HG02885 (cell line): Measurements from ENCODE around the gene CKAP5.
"Not testable (repeated sequence)": the region's sequence is repeated elsewhere in the genome, so short reads cannot be mapped to it uniquely, and the experiment has no call there.

Experiments
- ATAC-seq: cut with Tn5 transposase; IDR thresholded peaks from one replicate; pipeline ENCODE4 v1.9.1; 2021; ENCODE audit warnings: mild to moderate bottlenecking; ENCODE audit not compliant: unreplicated experiment, poor library complexity

The CKAP5 gene

DNA sequence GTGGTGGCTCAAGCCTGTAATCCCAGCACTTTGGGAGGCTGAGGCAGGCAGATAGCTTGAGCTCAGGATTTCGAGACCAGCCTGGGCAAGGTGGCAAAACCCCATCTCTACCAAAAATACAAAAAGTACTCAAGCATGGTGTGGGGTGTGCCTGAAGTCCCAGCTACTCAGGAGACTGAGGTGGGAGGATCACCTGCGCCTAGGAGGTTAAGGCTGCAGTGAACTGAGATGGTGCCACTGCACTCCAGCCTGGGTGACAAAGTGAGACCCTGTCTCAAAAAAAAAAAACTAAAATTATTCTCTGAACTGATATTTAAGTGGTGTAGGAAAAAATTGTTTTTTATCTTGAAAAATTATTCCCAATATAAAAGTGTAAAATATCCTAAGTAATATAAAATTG lies 46.4 kb downstream of the CKAP5 start:
- ATAC-seq: not testable (repeated sequence)

DNA sequence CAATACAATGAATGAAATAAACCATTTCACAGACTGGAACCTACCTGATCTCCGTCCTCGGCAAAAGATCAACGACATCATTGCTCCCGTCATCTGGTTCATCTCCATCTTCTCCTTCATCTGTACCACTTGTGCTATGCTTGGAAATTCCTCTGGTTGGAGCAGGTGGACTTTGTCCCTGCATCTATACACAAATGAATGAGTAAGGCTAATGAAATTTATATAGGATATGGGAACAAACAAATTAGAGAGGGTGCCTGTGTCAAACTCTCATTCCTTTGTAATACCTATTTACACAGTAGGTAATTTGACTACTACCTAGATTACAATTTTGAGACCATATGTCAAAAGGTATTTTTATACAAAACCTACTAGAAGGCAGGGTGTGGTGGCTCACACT lies 67.7 kb downstream of the CKAP5 start:
- ATAC-seq: no peak

DNA sequence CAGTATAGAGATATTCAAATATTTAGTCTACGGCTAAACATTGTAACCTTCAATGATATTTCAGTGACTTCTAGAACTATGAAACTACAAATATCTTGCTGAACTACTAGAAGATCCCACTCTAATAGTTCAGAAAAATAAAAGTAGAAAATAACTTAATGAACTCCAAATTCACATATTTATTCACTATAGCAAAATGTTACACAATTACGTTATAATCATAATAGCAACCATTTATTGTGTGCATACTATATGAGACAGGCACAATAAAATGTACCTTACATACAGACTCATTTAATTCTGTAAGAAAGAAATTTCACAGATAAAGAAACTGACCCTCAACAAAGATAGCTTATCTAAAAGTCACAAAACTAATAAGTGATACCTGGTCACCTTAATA lies 69.2 kb downstream of the CKAP5 start:
- ATAC-seq: no peak

DNA sequence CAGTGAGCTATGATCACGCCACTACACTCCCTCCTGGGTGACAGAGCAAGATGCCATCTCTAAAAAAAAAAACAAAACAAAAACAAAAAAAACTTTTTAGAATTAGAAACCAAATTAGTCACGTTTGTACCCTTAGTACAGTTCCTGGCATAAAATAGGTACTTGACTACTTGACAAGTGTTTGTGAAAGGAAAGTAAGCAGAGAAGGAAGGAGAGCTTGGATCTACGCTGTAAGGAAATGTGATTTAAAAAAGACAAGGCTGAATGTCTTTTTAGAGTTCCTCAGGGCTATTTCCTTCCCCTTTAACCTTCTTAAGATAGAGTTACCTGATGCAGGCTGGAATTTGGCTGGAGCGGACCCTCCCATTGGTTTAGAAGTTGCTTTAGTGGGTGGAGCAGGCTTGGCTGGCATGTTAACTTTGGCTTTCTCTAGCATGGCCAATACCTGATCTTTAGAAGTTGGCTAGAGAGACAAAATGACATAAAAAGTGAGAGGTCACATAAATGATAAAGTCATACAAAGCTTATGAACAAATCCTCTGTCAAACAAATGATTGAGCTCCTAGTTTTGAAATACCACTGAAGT lies 76.4 kb downstream of the CKAP5 start:
- ATAC-seq: no peak

DNA sequence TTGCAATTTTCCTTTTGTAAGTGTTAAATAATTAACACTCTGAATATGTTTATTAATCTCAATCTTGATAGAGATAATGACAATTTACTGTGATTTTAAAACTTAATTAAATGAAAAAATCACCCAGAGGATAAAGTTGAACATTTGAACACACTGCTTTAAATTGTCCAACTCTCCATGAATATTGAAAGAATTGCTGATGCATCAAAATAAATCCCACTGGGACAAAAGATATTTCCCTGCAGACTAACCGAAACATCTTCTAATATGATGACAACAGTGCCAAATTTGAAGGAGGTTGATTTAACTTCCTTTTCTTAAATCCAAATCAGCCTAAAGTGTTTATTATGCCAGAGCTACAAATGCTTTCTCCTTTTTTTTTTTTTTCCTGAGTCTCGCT lies 79.4 kb downstream of the CKAP5 start:
- no peak for ATAC-seq

DNA sequence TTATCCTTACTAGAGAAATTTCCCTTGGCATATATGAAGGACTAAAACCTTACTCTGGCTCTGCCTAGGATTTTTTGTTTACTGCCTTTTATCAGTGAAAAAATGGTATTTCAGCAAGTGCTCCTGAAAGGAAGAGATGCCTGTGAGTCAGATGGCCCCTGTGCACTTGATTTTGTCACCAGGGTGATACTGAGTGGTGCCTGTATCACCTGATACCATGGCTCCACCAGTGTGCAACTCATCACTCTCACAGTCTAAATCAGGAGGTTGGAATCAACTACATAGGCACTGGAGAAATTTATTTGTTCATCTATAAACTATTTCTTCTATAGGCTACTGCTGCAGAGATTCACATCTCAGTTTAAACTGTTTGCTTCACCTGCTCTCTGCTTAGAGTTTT lies 83.8 kb downstream of the CKAP5 start:
- no peak for ATAC-seq

DNA sequence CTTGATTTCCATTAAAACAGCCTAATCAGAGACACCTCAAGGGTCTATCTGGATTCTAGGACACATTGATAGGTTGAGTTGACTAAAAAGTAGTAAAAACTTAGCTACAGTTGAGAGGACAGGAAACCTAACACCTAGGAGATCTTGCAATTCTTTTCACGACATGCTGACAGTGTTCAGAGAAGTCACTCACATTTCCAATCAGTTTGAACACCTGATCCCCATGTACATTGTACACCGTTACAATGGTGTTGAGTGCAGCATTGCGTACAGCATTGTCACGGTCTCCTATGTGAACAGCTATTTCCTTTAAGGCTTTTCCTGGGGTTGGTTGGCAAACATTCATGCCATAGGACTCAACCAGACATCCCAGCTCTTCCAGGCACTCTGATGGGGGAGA lies 84.3 kb downstream of the CKAP5 start:
- no peak for ATAC-seq

DNA sequence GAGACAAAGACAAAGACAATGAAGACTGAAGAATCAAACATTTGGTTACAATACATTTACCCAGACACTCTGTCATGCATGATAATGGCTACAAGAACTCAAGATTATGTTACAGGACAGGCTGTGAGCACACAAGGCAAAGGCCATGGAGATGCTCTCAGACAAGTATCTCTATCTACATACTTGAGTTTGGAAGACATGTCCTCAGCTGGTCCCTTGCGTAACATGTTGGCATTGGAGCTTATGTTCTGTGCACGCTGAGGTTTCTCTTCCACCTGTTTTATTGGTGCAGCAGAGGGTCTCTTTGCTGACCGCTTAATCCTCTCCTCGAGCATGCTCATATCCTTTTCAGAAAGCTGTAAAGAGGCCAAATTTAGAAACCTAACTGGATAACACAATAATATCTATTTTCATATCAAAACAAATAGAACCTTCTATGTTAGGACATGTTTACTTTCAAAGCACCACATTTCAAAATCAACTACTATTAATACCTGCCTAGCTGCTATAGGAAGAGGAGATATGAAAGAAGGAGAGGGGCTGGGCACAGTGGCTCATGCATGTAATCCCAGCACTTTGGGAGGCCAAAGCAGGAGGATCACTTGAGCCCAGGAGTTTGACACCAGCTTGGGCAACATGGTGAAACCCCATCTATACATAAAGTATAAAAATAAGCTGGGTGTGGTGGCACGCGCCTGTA lies 85.5 kb downstream of the CKAP5 start:
- ATAC-seq: no peak

DNA sequence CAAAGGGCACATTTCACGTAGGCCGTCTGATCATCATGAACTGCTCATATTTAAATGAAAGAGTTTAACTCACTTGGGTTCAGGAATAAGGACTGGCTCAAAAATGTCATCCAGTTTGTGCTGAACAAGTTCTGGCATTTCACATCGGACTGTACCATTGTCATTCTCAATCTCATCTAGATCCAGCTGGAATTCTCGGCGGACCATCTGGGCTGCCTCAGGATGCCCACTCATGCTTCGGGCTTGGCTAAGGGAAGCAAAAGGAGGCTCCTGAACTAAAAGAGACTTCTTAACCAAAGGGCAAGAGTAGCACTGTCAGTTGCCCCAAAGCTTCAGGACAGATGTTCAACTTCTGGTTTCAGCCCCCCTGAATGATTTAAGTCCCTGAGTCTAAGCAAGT lies 86.9 kb downstream of the CKAP5 start:
- ATAC-seq: no peak

DNA sequence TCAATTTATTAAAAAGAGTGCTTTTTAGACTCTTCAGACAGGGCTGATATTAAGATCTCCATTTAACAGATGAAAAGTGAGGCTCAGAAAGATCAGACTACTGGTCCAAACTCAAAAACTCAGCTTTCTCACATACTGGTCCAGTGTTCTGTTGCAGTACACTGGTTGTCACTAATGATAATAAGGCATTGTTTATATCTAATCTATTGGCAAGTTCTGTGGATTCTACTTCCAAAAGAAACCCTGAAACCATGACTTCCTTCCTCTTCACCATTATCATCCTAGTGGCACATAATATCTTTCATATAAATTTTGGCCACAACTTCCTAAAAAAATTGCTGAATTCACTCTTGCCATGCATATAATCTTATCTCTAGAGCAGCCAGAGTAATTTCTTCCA lies 90.1 kb downstream of the CKAP5 start:
- no peak for ATAC-seq

DNA sequence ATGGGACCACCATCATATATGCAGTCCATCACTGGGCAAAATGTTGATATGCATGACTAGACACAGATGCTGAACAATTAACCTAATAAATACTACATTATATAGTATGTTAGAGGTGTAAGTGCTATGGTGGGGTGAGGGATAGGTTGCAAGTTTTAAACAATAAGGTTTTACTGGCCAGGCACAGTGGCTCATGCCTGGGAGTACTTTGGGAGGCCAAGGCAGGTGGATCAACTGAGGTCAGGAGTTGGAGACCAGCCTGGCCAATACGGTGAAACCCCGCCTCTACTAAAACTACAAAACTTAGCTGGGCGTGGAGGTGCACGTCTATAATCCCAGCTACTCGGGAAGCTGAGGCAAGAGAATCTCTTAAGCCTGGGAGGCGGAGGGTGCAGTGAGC lies 98.9 kb downstream of the CKAP5 start:
- ATAC-seq: no peak

DNA sequence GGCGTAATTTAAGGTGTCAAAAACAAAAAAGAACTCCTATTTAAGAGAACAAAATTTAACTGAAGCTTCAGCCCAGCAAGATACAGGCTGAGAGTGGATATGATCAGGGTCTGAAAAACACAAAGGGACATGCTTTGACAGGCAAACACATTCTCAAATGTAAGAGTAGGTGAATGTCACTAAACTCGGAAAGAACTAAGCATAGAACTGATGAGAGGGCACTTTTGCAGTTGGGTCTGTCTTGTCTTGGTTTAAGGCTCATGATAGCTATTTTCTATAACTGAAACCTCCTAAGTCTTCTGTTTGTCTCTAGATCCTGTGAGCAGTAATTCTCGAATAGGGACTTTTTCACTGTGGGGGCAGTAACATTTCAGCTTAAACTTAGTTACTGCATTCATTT lies 100.1 kb downstream of the CKAP5 start:
- no peak for ATAC-seq

DNA sequence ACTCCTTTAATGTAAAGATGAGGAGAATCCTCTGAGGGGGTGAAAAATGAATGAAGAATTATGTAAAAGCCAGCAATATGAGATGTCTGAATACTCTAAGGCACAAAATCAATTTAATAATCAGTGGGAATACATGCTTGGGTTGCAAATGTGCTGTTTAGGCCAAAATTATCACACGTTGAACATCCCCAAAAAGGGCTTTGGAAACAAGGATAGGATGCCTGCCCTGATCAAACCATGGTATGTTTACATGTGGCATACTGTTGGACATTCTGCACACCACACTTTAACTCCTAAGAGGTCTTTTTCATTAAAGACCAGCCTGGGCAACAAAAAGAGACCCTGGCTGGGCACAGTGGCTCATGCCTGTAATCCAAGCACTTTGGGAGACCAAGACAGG lies 100.8 kb downstream of the CKAP5 start:
- no peak for ATAC-seq

DNA sequence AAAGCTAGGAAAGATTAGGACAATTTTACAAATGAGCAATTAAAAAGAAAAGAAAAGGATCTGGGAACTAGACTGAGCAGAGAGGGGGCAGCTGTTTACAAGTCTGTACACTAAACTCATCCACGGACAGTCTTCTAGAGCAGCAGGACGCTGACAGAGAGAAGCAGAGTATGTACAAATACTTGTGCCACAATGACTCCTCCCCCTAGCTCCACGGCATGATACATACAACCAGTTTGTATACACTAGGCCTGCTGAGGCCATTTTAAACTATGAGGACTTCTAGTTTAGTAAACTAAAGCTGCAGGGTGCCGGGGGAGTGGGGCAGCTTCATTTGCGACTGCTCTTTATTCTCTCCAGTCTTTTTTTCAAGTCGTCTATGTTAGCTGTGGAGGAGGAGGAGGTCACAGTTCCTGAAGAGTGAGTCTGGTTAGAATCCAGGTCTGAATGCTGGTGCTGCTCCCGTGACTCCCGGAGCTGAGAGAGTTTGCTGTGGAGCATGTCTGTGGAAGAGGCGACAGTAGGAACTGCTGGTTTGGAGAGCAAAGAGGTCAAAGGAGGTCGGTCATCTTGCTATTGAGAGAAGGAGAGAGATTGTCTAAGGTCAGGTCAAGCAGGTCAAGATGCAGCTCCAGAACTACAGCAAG lies 102.3 kb downstream of the CKAP5 start:
- no peak for ATAC-seq

DNA sequence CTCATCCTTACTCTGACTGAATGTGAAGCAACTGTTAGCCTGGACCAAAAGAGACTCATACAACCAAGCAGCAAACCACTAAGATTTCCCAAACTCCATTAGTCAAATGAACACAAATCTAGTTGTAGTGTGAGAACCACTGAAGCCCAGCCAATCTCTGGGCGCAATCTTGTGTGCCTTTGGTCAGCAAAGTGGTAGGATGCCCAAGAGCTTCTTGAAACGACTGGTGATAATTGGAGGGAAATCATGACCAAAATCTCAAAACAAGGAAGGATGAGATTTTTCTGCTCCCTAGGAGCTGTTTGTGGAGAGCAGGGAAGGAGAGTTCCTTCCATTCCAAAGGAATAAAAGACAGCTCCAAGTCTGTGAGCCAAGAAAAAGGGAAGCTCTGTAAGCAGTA lies 103.0 kb downstream of the CKAP5 start:
- no peak for ATAC-seq

DNA sequence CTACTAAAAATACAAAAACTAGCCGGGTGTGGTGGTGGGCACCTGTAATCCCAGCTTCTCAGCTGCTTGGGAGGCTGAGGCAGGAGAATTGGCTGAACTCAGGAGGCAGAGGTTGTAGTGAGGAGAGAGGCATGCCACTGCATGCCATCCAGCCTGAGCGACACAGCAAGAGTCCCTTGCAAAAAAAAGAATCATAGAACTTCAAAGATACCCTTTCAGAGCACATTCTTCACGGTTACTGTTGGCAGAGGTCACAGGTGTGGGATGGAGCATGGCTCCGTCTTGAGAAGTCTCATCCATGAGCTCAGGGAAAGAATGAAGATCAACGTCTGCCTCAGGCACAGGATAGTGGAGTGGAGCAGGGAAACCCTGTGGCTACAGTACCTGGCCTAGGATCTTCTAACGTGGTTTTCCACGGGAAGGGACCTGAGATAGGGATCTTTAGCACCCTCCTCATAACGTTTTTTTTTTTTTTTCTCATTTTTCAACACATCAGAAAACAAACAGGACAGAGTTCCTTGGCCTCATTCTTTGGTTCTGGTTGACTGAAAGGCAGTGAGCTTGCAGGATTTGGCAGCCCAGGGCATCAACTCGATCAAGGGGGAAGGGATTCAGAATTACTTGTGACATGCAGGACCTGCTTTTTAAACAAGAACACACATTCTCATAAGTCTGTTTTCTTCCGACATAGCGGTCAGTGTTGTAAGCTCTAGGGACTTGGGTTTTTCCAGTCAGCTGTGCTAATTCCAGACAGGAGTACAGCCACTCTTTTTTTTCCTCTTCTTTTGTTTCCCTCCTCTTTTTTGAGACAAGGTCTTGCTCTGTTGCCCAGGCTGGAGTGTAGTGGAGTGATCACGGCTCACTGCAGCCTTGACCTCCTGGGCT lies 104.2 kb downstream of the CKAP5 start:
- no peak for ATAC-seq

DNA sequence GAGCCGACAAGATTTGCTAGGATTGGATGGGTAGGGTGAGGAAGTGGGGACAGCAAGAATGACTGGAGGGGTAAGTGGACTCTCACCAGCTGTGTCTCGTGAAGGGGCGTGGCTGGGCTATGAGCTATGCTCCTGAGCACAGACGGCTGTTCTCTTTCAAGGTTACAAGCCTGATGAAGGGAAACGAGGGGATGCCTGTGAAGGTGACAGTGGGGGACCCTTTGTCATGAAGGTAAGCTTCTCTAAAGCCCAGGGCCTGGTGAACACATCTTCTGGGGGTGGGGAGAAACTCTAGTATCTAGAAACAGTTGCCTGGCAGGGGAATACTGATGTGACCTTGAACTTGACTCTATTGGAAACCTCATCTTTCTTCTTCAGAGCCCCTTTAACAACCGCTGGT lies 107.2 kb downstream of the CKAP5 start:
- no peak for ATAC-seq

DNA sequence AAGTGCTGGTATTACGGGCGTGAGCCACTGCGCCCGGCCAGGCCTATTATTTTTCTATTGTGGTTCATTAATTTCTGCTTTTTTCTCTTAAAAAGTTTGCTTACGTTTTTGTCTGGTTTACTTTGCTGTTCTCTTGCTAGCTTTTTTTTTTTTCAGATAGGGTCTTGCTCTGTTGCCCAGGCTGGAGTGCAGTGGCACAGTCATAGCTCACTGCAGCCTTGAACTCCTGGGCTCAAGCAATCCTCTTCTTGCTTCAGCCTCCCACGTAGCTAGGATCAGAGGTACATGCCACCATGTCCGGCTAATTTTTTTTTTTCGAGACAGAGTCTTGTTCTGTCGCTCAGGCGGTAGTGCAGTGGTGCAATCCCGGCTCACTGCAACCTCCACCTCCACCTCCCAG lies 108.4 kb downstream of the CKAP5 start:
- ATAC-seq: no peak

DNA sequence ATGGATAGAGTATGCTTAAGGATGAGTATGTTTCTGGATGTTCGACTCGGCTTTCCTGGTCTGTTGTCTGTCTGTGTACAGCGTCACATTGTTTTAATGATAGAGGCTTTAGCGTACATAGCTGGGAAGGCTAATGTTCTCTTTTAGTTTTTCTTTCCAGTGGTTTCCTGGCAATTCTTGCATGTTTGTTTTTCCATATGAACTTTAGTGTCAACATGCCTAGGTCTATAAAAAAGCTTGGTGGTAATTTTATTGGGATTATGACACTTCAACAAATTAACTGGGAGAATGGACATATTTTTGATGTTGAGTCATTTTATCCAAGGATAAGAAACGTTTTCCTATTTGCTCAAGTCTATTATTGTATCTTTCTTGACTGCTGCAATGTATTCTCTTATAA lies 109.5 kb downstream of the CKAP5 start:
- no peak for ATAC-seq

DNA sequence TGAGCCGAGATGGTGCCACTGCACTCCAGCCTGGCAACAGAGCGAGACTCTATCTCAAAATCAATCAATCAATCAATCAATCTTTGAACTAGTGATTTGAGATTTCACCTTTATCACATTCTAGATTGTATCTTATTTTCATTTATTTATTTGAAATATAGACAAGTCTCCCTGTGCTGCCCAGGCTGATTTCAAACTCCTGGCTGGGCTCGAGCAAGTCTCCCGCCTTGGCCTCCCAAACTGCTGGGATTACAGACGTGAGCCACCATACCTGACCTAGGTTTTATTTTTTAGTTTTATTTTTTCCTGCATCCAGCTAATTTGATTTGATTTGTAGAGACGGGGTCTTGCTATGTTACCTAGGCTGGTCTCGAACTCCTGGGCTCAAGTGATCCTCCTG lies 109.9 kb downstream of the CKAP5 start:
- no peak for ATAC-seq

DNA sequence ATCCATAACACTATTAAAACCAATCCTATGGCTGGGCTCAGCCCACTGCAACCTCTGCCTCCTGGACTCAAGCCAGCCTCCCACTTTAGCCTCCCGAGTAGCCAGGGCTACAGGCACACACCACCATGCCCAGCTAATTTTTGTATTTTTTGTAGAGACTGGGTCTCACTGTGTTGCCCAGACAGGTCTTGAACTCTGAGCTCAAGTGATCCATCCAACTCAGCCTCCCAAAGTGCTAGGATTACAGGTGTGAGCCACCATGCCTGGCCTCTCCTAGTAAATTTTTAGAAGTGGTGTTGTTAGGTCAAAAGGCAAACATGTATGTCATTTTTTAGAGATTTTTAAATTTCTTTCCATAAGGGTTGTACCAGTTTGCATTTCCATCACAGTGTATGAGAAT lies 112.8 kb downstream of the CKAP5 start:
- no peak for ATAC-seq
